ENCODE data around the gene DMTF1.
"Not testable (repeated sequence)": the region's sequence is repeated elsewhere in the genome, so short reads cannot be mapped to it uniquely, and the experiment has no call there.

GRCh38 chr7:87203929-87204328, 51.7 kb downstream of the DMTF1 start:
- TF ChIP-seq EZH2 (IDR thresholded peaks at IDR 0.05; ENCODE audit: low read length, missing control alignments); CTCF (conservative IDR thresholded peaks at IDR 0.05 in 1 of 2, IDR thresholded peaks at IDR 0.05 in 1 of 2; ENCODE audit: low read depth in 1 of 2, low read length in 2 of 2): not testable (repeated sequence)

All from fibroblast of lung (primary cell).